Activated CD4-positive, alpha-beta T cell treated with anti-CD3 and anti-CD28 coated beads, Interleukin-10, Interleukin-2, amounts not matched to agents 100 ng/mL and 50 ng/mL, durations not matched to agents 16 hours and 8 hours (primary cell): ENCODE measurements around the gene PCDHA13.
"Not testable (repeated sequence)": the region's sequence is repeated elsewhere in the genome, so short reads cannot be mapped to it uniquely, and the experiment has no call there.

ENCODE experiments used
- DNase-seq: peaks from one replicate; pipeline ENCODE4 v3.0.0-alpha.2; 2020

The PCDHA13 gene

DNA sequence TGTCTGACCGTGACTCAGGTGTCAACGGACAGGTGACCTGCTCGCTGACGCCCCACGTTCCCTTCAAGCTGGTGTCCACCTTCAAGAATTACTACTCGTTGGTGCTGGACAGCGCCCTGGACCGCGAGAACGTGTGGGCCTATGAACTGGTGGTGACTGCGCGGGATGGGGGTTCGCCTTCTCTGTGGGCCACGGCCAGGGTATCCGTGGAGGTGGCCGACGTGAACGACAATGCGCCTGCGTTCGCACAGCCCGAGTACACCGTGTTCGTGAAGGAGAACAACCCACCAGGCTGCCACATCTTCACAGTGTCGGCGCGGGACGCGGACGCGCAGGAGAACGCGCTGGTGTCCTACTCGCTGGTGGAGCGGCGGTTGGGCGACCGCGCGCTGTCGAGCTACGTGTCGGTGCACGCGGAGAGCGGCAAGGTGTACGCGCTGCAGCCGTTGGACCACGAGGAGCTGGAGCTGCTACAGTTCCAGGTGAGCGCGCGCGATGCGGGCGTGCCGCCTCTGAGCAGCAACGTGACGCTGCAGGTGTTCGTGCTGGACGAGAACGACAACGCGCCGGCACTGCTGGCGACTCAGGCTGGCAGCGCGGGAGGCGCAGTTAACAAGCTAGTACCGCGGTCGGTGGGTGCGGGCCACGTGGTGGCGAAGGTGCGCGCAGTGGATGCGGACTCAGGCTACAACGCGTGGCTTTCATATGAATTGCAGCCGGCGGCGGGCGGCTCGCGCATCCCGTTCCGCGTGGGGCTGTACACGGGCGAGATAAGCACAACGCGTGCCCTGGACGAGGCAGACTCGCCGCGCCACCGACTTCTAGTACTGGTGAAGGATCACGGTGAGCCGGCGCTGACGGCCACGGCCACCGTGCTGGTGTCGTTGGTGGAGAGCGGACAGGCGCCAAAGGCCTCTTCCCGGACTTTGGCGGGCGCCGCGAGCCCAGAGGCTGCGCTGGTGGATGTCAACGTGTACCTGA, 11.4 kb upstream of the PCDHA13 start:
- DNase-seq = no peak

DNA sequence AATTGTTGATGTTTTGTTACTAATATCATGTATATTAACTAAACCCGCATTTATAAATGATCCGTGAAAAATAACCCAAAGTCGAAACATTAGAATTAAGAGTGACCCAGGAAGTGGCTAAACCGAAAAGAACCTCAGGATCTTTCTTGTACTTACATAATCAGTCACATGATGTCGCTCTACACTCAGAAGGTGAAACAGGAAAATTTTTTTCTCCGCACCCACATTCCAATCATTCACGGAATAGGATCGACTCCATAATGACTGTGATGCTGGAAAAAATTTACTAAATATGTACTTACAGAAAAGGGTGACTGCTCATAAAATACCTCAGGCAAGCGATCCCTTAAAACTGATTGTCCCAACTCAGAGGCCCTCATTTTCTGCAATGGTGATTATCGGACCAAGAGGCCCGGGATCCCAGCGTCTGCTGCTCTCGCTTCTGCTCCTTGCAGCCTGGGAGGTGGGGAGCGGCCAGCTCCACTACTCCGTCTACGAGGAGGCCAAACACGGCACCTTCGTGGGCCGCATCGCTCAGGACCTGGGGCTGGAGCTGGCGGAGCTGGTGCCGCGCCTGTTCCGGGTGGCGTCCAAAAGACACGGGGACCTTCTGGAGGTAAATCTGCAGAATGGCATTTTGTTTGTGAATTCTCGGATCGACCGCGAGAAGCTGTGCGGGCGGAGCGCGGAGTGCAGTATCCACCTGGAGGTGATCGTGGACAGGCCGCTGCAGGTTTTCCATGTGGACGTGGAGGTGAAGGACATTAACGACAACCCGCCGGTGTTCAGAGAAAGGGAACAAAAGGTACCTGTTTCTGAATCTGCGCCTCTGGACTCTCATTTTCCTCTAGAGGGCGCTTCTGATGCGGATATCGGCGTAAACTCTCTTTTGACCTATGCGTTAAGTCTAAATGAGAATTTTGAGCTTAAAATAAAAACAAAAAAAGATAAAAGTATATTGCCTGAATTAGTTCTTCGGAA, 6.5 kb upstream of the PCDHA13 start, which contains the start of gene PCDHA12:
Gene PCDHA12, plus strand, starts transcription at position 224 of the 981 bp plus-strand sequence. Its CDS starts 165 bp downstream, at position 389.
- DNase-seq = no peak

DNA sequence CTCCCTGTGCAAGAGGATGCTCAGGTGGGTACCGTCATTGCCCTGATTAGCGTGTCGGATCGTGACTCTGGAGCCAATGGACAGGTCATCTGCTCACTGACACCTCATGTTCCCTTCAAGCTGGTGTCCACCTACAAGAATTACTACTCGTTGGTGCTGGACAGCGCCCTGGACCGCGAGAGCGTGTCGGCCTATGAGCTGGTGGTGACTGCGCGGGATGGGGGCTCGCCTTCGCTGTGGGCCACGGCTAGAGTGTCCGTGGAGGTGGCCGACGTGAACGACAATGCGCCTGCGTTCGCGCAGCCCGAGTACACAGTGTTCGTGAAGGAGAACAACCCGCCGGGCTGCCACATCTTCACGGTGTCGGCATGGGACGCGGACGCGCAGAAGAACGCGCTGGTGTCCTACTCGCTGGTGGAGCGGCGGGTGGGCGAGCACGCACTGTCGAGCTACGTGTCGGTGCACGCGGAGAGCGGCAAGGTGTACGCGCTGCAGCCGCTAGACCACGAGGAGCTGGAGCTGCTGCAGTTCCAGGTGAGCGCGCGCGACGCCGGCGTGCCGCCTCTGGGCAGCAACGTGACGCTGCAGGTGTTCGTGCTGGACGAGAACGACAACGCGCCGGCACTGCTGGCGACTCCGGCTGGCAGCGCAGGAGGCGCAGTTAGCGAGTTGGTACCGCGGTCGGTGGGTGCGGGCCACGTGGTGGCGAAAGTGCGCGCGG, 5.2 kb upstream of the PCDHA13 start:
- DNase-seq = not testable (repeated sequence)

- no peak for DNase-seq
Measured at GRCh38 chr5:140877262-140877581, 4.7 kb upstream of the PCDHA13 start.

DNA sequence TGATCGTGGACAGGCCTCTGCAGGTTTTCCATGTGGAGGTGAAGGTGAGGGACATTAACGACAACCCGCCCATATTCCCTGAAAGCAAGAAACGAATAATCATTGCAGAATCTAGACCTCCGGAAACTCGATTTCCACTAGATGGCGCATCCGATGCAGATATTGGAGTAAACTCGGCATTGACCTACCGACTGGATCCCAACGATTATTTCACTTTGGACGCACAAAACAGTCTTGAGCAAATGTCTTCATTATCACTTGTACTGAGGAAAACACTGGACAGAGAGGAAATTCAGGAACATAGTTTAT, 621 bp downstream of the PCDHA13 start:
- DNase-seq = no peak

DNA sequence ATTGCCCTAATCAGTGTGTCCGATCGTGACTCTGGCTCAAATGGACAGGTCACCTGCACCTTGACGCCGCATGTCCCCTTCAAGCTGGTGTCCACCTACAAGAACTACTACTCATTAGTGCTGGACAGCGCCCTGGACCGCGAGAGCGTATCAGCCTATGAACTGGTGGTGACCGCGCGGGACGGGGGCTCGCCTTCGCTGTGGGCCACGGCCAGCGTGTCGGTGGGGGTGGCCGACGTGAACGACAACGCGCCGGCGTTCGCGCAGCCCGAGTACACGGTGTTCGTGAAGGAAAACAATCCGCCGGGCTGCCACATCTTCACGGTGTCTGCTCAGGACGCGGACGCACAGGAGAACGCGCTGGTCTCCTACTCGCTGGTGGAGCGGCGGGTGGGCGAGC, 1.4 kb downstream of the PCDHA13 start:
- no peak for DNase-seq

DNA sequence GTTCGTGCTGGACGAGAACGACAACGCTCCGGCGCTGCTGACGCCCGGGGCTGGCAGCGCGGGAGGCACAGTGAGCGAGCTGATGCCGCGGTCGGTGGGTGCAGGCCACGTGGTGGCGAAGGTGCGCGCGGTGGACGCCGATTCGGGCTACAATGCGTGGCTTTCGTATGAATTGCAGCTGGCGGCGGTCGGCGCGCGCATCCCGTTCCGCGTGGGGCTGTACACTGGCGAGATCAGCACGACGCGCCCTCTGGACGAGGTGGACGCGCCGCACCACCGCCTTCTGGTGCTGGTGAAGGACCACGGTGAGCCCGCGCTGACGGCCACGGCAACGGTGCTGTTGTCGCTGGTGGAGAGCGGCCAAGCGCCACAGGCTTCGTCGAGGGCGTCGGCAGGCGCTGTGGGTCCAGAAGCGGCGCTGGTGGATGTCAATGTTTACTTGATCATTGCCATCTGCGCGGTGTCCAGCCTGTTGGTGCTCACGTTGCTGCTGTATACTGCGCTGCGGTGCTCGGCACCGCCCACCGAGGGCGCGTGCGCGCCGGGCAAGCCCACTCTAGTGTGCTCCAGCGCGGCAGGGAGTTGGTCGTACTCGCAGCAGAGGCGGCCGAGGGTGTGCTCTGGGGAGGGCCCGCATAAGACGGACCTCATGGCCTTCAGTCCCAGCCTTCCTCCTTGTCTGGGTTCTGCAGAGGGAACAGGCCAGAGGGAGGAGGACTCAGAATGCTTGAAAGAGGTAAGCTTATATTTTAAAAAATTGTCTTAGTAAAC, 2.2 kb downstream of the PCDHA13 start:
- DNase-seq = no peak

DNA sequence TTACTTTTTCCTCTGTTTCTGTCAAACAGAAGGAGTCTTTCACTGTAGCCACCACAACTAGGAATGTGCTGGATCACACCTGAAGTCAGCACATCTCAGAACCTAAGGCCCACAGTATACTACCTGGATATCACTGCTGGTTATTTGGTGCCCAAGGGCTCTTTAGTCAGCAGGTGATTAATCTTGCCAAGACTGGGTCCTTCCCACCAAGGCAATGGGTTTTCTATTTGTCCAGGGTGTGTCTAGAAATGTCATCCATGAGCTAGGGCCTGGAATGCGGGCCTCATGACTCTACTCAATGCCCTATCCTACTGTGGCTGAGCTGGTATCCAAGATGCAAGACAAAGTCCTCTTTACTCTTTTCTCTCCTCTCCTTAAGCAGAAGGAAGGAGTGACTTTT, 34.4 kb downstream of the PCDHA13 start:
- no peak for DNase-seq

GRCh38 chr5:140923601-140924000, 41.7 kb downstream of the PCDHA13 start:
- DNase-seq = no peak

GRCh38 chr5:140925806-140926442, 44.0 kb downstream of the PCDHA13 start, which contains the start of gene PCDHAC1:
Gene PCDHAC1, plus strand, starts transcription at chr5:140926299. Its CDS starts 594 bp downstream, at chr5:140926893.
- DNase-seq = no peak

DNA sequence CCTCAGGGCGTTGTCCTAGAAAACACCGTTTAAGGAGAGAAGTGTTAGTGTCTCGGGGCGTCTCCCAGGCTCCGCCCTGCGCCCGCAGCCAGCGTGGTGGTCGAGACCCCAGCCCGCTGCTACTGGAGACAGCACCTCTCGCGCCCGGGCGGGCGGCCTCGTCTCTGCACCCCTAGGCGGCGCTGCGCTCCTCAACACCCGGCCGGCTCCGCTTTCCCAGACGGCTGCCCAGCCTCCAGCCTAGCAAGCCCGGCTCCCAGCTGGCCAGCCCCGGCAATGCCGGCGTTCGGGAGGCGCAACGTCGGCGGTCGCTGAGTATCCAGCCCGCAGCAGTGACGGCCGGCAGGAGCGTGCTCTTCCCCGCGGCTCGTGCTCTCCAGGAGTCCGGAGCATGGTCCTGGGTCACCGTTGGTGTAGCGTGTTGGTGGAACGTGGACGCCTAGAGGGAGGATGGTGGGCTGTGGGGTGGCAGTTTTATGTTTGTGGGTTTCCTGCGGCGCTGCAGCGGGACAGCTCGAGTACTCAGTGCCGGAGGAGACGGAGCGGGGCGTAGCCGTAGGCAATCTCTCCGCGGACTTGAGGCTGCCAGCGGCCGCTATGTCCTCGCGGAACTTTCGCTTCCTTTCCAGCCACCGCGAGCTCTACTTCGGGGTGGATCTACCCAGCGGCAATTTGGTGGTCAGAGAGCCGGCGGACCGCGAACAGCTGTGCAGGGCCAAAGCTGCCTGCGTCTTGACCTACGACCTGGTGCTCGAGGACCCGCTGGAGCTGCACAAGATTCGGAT, 44.7 kb downstream of the PCDHA13 start:
- DNase-seq = peak; percentile 6

- no peak for DNase-seq
Measured at GRCh38 chr5:140927228-140927573, 45.3 kb downstream of the PCDHA13 start.
